SH-SY5Y (cell line): ENCODE measurements around the gene HEMK1.

Experiments
- GATA2 ChIP-seq: IDR thresholded peaks from 2 replicates; pipeline ENCODE4 v1.6.1; 2011; ENCODE audit warnings: mild to moderate bottlenecking, low read depth, low read length
- GATA3 ChIP-seq: IDR thresholded peaks from 2 replicates; pipeline ENCODE4 v1.6.1; 2011; ENCODE audit warnings: low read depth, mild to moderate bottlenecking, low read length, moderate library complexity

DNA sequence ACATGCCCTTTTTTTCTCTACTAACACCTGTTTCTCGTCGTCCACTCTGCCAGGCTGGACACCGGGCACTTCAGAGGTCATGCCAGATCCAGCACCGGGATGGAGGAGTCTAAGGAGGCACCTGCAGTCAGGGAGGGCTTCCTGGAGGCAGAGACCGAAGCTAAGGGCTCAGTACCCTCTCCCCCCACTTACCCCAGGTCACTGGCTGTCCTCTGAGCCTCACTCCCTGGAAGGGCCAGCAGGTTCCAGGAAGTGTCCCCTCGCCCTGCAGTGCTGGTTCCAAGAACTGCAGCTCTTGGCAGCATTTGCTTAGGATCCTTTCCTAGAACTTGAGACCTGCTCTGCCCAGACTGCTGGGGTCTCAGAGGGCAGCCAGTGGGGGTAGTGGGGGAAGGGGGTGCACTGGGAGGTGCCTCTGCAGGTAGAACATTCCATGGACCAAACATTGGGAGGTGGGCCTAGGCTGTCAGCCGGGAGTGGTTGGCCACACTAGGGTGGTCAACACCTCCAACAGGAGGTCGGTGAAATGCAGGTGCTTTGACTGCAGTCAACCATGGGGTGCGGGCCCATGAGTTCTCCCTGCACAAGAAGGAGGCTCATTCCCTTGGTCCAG is 30.9 kb downstream of the HEMK1 start:
- TF ChIP-seq GATA2 (no peak), GATA3 (no peak)
